BJ (cell line): ENCODE measurements around the gene PRCC. TPM values are rescaled to one million over a fixed set of nuclear protein-coding genes. Genes with fewer than 3 reads are reported as not detected.

Experiments used
- CTCF ChIA-PET: fragments of 350-600 bp; formaldehyde crosslinking; extraction: SDS; loops from one replicate; lab custom pipeline; 2021; ENCODE audit warnings: antibody characterized with exemption, inconsistent platforms; lab: Yijun Ruan, JAX
- POLR2A ChIA-PET: fragments of 300-600 bp; sonication (Branson Sonifier 250); formaldehyde crosslinking; extraction: SDS; loops from one replicate; lab custom pipeline; 2021; ENCODE audit warnings: antibody characterized with exemption; lab: Charles Lee
- DNase-seq: peaks from one replicate; pipeline ENCODE4 v3.0.0-alpha.2; 2011; ENCODE audit warnings: low read depth
- H3K27me3 ChIP-seq: 2 replicates; pipeline ENCODE4 v1.6.0; 2011; ENCODE audit warnings: low read length; ENCODE audit not compliant: control insufficient read depth, insufficient read depth
- H3K36me3 ChIP-seq: 2 replicates; pipeline ENCODE4 v1.5.1; 2011; ENCODE audit warnings: low read length; ENCODE audit not compliant: control insufficient read depth, insufficient read depth
- H3K4me3 ChIP-seq: 2 replicates; pipeline ENCODE4 v1.5.1; 2011; ENCODE audit warnings: low read depth, mild to moderate bottlenecking, control low read depth, low read length
- polyA plus RNA-seq: library from polyadenylated mRNA; depleted of rRNA; stranded (reverse); fragments of >200 nt; gene quantifications from 2 replicates; pipeline ENCODE4 v1.2.3, GENCODE V29; 2011
- TF ChIP-seq, protein P1 (sequence below): IDR thresholded peaks from 2 replicates; pipeline ENCODE4 v1.5.1; 2011; ENCODE audit warnings: low read depth, mild to moderate bottlenecking, control low read depth, inconsistent platforms, low read length, moderate library complexity; ENCODE audit not compliant: insufficient read depth

PRCC gene
- polyA plus RNA-seq, 1 experiment: 93.6 TPM

DNA sequence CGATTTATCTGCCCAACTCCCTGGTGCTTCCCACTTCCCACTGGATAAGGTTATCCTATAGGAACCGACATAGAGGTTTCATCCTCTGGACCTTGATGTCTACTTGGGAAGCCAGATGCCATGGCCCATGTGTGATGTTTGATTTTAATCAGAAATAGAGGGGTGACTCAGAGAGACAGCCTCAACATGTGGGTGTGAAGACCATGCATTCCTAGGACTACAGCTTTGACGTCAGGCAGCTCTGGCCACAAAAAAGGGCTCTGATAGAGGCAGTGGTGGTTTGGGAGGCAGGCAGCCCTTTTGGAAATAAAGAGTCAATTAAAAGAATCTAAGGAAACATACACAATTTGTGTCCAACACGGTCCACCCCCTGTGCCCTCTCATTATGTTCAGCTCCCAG, 54.5 kb downstream of the PRCC start:
- TF ChIP-seq, protein P1, sequence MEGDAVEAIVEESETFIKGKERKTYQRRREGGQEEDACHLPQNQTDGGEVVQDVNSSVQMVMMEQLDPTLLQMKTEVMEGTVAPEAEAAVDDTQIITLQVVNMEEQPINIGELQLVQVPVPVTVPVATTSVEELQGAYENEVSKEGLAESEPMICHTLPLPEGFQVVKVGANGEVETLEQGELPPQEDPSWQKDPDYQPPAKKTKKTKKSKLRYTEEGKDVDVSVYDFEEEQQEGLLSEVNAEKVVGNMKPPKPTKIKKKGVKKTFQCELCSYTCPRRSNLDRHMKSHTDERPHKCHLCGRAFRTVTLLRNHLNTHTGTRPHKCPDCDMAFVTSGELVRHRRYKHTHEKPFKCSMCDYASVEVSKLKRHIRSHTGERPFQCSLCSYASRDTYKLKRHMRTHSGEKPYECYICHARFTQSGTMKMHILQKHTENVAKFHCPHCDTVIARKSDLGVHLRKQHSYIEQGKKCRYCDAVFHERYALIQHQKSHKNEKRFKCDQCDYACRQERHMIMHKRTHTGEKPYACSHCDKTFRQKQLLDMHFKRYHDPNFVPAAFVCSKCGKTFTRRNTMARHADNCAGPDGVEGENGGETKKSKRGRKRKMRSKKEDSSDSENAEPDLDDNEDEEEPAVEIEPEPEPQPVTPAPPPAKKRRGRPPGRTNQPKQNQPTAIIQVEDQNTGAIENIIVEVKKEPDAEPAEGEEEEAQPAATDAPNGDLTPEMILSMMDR: no peak
- no peaks in the 10 kb centered on the region for H3K36me3 ChIP-seq
- peaks cover 5% of the 10 kb centered on the region for H3K27me3 ChIP-seq
- DNase-seq: no peak
- no peak overlapping the region for H3K4me3 ChIP-seq
- ChIA-PET CTCF (interaction anchor here (0.7 to 10.8 kb wide), 14 partner anchors 8 to 132 kb away, joined by 3 to 101 read pairs (median 4); partner anchors contain the start of gene NTRK1), POLR2A (no interaction called here)

DNA sequence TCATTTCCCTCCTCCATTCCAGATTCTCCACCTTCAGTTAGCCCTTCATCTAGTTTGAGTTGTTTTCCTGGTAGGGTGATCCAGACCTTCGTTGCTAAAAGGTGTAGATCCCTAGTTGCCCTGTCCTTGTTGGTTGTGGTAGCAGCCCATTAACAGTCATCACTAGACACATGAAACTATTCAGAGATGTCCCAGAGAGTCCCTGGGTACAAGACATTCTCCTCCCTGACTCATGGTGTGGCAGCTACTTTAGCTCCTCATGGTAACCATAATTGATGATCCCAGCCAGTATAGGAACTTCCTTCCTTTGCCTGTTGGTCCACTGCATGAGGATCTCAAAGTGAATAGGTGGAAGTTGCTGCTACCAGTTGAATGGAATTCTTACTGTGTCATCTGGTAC, 55.3 kb downstream of the PRCC start:
- CTCF ChIA-PET: interaction anchor here (1.0 to 10.8 kb wide), 11 partner anchors 8 to 105 kb away, joined by 3 to 101 read pairs (median 4); partner anchors contain the start of genes NTRK1 and PEAR1
- no peaks in the 10 kb centered on the region for H3K36me3 ChIP-seq
- POLR2A ChIA-PET: no interaction called here
- no peak overlapping the region for H3K4me3 ChIP-seq
- H3K27me3 ChIP-seq: peaks cover 5% of the 10 kb centered on the region
- TF ChIP-seq, protein P1: no peak
- no peak for DNase-seq

DNA sequence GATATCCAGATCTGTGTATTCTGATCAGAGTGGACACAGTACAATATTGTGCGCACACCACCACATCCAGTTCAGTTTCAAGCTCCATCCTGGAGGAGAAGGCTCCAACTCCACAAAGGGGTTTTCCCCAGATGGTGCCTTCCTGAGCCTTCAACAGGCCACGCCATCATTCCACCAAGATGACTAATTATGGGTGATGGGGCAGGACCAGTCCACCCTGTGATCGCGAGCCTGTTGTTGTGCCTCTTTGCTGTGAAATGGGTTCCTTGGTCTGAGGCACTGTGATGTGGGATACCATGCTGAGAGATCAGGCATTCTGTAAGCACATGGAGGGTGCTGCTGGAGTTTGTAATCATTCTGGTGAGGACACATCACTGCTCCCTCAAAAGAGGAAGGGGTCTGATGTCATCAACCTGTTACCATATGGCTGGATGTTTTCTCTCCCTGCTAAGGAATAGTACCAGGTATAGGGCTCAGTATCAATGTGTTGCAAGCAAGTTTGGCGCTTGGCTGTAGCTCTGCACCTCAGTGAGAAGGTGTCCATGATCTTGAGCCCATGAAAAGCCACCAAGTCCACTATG, 56.0 kb downstream of the PRCC start:
- TF ChIP-seq, protein P1: no peak
- ChIA-PET POLR2A (no interaction called here), CTCF (interaction anchor here (1.0 to 10.8 kb wide), 5 partner anchors 10 to 105 kb away, joined by 3 to 101 read pairs (median 4); partner anchors contain the start of gene PEAR1)
- Histone ChIP-seq H3K4me3 (no peak overlapping the region), H3K27me3 (peaks cover 6% of the 10 kb centered on the region), H3K36me3 (no peaks in the 10 kb centered on the region)
- DNase-seq: no peak

DNA sequence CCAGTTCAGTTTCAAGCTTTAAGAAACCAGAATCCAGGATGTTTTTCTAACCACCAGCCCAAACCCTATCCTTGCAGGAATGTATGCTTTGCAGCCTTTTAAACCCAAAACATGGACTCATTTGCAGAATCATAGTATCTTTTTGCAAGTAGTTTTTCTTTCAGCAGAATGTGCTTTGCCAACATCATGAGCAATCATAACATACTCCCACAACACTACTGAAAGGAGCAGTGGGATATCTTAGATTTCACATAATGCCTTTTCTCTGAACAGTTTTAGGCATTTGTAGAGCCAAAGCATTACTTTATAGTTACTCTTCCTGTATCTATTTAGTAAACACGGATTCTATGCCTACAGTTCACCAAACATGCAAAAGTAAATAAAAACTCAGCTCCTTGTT, 59.3 kb downstream of the PRCC start:
- Histone ChIP-seq H3K27me3 (peaks cover 16% of the 10 kb centered on the region), H3K4me3 (no peak overlapping the region), H3K36me3 (no peaks in the 10 kb centered on the region)
- TF ChIP-seq, protein P1: no peak
- no peak for DNase-seq
- POLR2A ChIA-PET: no interaction called here
- CTCF ChIA-PET: interaction anchor here (0.9 to 10.8 kb wide), 7 partner anchors 11 to 63 kb away, joined by 3 to 101 read pairs (median 6); partner anchors contain the start of gene INSRR

DNA sequence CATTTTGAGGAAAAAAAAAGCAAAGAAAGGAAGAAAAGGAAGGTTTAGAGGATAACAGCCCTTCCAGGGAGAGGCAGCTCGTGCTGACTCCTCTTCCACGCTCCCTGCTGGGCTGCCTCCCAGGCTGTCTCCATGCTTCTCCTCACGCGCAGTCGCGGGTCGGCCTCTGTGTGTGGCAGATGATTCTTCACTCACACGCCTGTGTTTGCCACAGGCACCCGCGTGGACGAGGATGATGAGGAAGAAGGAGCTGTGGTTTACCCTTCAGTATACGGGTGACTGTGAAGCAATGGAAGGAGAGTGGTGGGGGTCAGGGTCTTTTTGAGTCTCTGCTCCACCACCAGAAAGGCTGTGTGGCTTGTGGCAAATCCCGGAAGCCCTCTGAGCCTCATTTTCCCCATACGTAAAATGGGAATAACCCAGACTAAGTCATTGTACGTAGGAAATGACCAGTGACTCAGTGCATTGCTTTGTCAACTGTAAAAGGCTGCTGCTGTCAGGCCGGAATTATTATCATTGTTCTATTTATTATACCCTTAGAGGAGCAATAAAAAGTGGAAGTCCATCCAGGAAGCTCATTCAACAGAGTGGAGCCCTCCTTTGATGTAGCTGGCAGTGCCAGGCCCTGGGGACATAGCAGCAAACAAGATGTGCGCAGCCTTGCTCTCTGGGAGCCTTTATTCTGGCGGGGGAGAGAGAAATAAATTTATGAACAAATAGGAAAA, 61.2 kb downstream of the PRCC start:
- Histone ChIP-seq H3K36me3 (no peaks in the 10 kb centered on the region), H3K27me3 (peaks cover 23% of the 10 kb centered on the region), H3K4me3 (no peak overlapping the region)
- TF ChIP-seq, protein P1: no peak
- ChIA-PET POLR2A (no interaction called here), CTCF (interaction anchor here (1.0 to 10.8 kb wide), 3 partner anchors 7 to 12 kb away, joined by 3 to 101 read pairs (median 9); partner anchors contain the start of gene SH2D2A)
- no peak for DNase-seq
